Measurements from ENCODE around the gene LMLN.
"Not testable (repeated sequence)": the region's sequence is repeated elsewhere in the genome, so short reads cannot be mapped to it uniquely, and the experiment has no call there.

Gene LMLN, protein sequence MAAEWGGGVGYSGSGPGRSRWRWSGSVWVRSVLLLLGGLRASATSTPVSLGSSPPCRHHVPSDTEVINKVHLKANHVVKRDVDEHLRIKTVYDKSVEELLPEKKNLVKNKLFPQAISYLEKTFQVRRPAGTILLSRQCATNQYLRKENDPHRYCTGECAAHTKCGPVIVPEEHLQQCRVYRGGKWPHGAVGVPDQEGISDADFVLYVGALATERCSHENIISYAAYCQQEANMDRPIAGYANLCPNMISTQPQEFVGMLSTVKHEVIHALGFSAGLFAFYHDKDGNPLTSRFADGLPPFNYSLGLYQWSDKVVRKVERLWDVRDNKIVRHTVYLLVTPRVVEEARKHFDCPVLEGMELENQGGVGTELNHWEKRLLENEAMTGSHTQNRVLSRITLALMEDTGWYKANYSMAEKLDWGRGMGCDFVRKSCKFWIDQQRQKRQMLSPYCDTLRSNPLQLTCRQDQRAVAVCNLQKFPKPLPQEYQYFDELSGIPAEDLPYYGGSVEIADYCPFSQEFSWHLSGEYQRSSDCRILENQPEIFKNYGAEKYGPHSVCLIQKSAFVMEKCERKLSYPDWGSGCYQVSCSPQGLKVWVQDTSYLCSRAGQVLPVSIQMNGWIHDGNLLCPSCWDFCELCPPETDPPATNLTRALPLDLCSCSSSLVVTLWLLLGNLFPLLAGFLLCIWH

GRCh38 chr3:197959891-197960693 is at the start of gene LMLN:
Gene LMLN (plus strand): TSS chr3:197960217. CDS start chr3:197960246, 29 bp downstream.
- peak; percentile 95 for DNase-seq (ENCODE audit: low read depth)
- H3K4me3 ChIP-seq (ENCODE audit: low read length): peak within 1 kb of the TSS; percentile 95
- no peak for TF ChIP-seq CTCF (conservative IDR thresholded peaks at IDR 0.05; ENCODE audit: low read length)

- no peak for TF ChIP-seq CTCF (conservative IDR thresholded peaks at IDR 0.05; ENCODE audit: low read length)
- H3K4me3 ChIP-seq (ENCODE audit: low read length): no peak overlapping the region
- DNase-seq (ENCODE audit: low read depth): no peak
Observed at GRCh38 chr3:197912741-197913476, 47.1 kb upstream of the LMLN start.

GRCh38 chr3:197913641-197914380 is 46.2 kb upstream of the LMLN start:
- no peak for TF ChIP-seq CTCF (conservative IDR thresholded peaks at IDR 0.05; ENCODE audit: low read length)
- no peak overlapping the region for H3K4me3 ChIP-seq (ENCODE audit: low read length)
- DNase-seq (ENCODE audit: low read depth): no peak

DNA sequence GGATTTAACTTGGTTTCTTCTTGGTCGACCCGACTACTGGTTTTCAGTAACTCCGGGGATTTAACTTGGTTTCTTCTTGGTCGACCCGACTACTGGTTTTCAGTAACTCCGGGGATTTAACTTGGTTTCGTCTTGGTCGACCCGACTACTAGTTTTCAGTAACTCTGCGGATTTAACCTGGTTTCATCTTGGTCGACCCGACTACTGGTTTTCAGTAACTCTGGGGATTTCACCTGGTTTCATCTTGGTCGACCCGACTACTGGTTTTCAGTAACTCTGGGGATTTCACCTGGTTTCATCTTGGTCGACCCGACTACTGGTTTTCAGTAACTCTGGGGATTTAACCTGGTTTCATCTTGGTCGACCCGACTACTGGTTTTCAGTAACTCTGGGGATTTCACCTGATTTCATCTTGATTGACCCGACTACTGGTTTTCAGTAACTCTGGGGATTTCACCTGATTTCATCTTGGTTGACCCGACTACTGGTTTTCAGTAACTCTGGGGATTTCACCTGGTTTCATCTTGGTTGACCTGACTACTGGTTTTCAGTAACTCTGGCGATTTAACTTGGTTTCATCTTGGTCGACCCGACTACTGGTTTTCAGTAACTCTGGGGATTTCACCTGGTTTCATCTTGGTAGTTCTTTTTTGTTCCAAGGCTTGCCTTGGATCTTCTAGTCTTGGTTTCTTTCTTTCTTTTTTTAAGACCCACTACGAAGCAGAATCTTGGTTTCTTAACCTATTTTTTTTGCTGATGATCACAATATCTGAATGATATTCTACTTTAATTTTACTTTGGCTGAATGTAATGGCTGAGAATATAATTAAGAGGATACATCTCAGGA is 38.4 kb upstream of the LMLN start:
- not testable (repeated sequence) for DNase-seq (ENCODE audit: low read depth); H3K4me3 ChIP-seq (ENCODE audit: low read length)

DNA sequence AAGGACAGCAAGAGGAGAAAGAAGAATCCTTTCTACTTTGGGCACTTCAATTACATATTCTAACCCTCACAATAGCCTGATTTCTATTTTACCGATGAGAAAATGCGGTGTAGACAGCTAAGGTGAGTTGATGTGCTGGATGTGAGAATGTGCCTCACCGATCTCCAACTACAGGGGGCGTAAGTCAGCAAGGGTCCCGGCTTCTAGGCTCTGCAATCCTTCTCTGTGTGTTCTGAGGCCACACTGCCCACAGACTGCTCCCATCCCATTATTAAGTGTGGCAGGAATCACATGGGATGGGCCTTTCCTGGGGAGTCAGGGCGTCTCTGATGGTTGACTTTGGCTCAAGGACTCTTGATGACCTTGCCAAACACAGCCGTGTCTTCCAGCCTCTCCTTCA is 33.6 kb upstream of the LMLN start:
- no peak for TF ChIP-seq CTCF (conservative IDR thresholded peaks at IDR 0.05; ENCODE audit: low read length)
- DNase-seq (ENCODE audit: low read depth): no peak
- no peak overlapping the region for H3K4me3 ChIP-seq (ENCODE audit: low read length)

GRCh38 chr3:197927578-197927977 is 32.4 kb upstream of the LMLN start:
- H3K4me3 ChIP-seq (ENCODE audit: low read length); DNase-seq (ENCODE audit: low read depth): not testable (repeated sequence)
